Smooth muscle cell (in vitro differentiated cells): Measurements from ENCODE around the gene NEDD1. TPM values are rescaled to one million over a fixed set of nuclear protein-coding genes. Genes with fewer than 3 reads are reported as not detected.
A peak's percentile ranks its signal among the peaks of the same experiment; 100 is the strongest.

Experiments
- DNase-seq: peaks from one replicate; lab custom pipeline; 2025; ENCODE audit not compliant: unreplicated experiment; lab: John Stamatoyannopoulos, UW
- H2AFZ ChIP-seq: fragments of 200-600 bp; sonication (generic); 2 replicates; pipeline ENCODE4 v1.6.0; 2016; ENCODE audit warnings: antibody characterized with exemption, low read depth, mild to moderate bottlenecking
- H3F3A ChIP-seq: fragments of 200-600 bp; sonication (generic); 2 replicates; pipeline ENCODE4 v1.6.0; 2017; ENCODE audit warnings: antibody characterized with exemption, low read depth
- H3K27ac ChIP-seq: fragments of 200-600 bp; sonication (generic); 2 replicates; pipeline ENCODE4 v1.5.1; 2016; ENCODE audit warnings: low read depth, mild to moderate bottlenecking
- H3K27me3 ChIP-seq: fragments of 200-600 bp; sonication (generic); 2 replicates; pipeline ENCODE4 v1.6.1; 2016; ENCODE audit warnings: low read depth, mild to moderate bottlenecking
- H3K36me3 ChIP-seq: fragments of 200-600 bp; sonication (generic); 2 replicates; pipeline ENCODE4 v1.5.1; 2016; ENCODE audit warnings: low read depth
- H3K4me1 ChIP-seq: fragments of 200-600 bp; sonication (generic); 2 replicates; pipeline ENCODE4 v1.5.1; 2016; ENCODE audit warnings: low read depth
- H3K4me2 ChIP-seq: fragments of 200-600 bp; sonication (generic); 2 replicates; pipeline ENCODE4 v1.6.0; 2016; ENCODE audit warnings: mild to moderate bottlenecking
- H3K4me3 ChIP-seq: fragments of 200-600 bp; sonication (generic); 2 replicates; pipeline ENCODE4 v1.5.1; 2016; ENCODE audit warnings: mild to moderate bottlenecking
- H3K79me2 ChIP-seq: fragments of 200-600 bp; sonication (generic); 2 replicates; pipeline ENCODE4 v1.6.0; 2016; ENCODE audit warnings: low read depth, mild to moderate bottlenecking
- H3K9ac ChIP-seq: fragments of 200-600 bp; sonication (generic); 2 replicates; pipeline ENCODE4 v1.6.0; 2016; ENCODE audit warnings: low read depth
- H3K9me3 ChIP-seq: fragments of 200-600 bp; sonication (generic); replicated peaks from 2 replicates; pipeline ENCODE4 v1.5.1; 2016; ENCODE audit warnings: low read depth
- H4K20me1 ChIP-seq: fragments of 200-600 bp; sonication (generic); 2 replicates; pipeline ENCODE4 v1.6.0; 2016; ENCODE audit warnings: low read depth
- WGBS: methylation state at CpG from one replicate; pipeline ENCODE4 v1.1.7; 2016; ENCODE audit warnings: low lambda C conversion rate; 5-methylcytosine and 5-hydroxymethylcytosine counted together
- polyA plus RNA-seq: library from polyadenylated mRNA; unstranded; fragments of >200 nt; fragmentation: Nextera tagmentation; extraction: Ambion mirVana; gene quantifications from 2 replicates; pipeline ENCODE4 v1.2.1, GENCODE V29; 2016
- total RNA-seq: library from RNA; depleted of rRNA; stranded (reverse); fragments of >200 nt; gene quantifications from 2 replicates; pipeline ENCODE4 v1.2.3, GENCODE V29; 2014
- TF ChIP-seq, protein P1 (sequence below): fragments of 200-600 bp; sonication (generic); IDR thresholded peaks from 2 replicates; pipeline ENCODE4 v1.5.1; 2017; ENCODE audit warnings: borderline replicate concordance, mild to moderate bottlenecking, antibody characterized with exemption; ENCODE audit not compliant: insufficient read depth, poor library complexity, severe bottlenecking

The NEDD1 gene
- total and polyA plus RNA-seq, 2 experiments from 2014 or later: 20.6 to 54.0 TPM

DNA sequence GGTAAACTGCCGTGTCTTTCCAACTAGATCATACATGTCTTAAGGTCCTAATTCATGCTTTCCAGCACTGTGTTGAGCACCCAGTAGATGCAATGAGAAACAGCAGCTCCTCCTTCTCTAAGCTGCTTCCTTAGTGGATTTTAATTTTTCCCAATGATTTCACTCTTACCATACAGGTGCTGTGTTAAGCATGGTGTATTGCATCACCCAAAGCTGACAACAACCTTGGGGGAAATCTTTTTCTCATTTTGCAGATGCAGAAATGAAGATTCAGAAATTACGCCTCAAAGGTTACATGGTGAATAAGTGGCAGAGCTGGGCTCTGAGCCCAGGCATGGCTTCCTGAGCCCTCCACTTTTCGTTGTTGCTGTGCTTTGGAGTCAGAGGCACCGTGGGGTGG, 75.6 kb downstream of the NEDD1 start:
- peaks cover 33% of the 10 kb centered on the region for H3K4me1 ChIP-seq
- no peak overlapping the region for H3K4me3 ChIP-seq
- no peaks in the 10 kb centered on the region for H3K36me3 ChIP-seq
- no peak overlapping the region for H2AFZ ChIP-seq
- peaks cover 11% of the 10 kb centered on the region for H3F3A ChIP-seq
- H3K79me2 ChIP-seq: no peaks in the 10 kb centered on the region
- H3K9me3 ChIP-seq: no peaks in the 10 kb centered on the region
- DNase-seq: no peak
- H3K27me3 ChIP-seq: peaks cover 14% of the 10 kb centered on the region
- 94% methylated on average over 4 of the region's 4 CpGs for WGBS
- H3K4me2 ChIP-seq: no peak overlapping the region
- H4K20me1 ChIP-seq: no peaks in the 10 kb centered on the region
- TF ChIP-seq, protein P1, sequence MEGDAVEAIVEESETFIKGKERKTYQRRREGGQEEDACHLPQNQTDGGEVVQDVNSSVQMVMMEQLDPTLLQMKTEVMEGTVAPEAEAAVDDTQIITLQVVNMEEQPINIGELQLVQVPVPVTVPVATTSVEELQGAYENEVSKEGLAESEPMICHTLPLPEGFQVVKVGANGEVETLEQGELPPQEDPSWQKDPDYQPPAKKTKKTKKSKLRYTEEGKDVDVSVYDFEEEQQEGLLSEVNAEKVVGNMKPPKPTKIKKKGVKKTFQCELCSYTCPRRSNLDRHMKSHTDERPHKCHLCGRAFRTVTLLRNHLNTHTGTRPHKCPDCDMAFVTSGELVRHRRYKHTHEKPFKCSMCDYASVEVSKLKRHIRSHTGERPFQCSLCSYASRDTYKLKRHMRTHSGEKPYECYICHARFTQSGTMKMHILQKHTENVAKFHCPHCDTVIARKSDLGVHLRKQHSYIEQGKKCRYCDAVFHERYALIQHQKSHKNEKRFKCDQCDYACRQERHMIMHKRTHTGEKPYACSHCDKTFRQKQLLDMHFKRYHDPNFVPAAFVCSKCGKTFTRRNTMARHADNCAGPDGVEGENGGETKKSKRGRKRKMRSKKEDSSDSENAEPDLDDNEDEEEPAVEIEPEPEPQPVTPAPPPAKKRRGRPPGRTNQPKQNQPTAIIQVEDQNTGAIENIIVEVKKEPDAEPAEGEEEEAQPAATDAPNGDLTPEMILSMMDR: no peak
- peak overlapping the region; percentile 92 for H3K27ac ChIP-seq
- H3K9ac ChIP-seq: no peak overlapping the region

DNA sequence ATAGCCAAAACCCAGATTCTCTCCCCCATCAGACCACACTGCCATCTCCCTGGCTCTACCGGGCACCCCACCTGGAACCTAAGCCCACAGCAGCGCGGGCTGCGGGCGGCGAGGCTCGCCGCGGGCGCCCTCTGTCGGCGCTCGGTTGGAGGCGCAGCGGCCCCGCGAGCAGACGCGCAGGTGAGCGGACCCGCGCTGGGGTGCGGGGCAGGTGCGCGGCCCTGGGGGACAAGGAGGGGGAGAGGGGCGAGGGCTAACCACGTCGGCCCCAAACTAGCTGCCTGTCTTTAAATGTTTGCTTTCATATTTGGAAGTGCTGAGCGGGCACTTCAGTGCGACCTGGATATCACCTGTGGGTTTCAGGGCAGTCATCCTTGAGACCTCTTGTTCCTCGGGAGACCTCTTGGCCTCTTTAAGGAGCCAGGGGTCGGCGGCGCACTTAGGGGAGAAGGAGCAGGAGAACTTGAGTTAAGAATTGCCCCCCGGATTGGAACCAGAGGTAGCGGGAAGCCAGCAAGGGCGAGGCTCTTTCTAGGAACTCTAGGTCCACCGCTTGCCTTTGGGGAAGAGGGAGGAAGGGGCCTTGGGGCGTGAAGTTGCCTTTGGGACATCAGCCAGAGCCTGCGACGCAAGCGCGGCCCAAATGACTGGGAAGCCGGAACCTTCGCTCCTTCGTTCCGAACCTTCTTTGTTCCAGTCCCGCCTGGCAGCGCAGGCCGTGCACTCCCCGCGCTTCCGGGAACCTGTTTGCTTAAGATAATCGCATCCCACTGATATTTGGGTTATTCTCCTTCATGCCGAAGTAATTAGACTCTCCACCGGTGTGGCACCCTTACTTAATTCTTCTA, 78.7 kb downstream of the NEDD1 start:
- H3K4me2 ChIP-seq: peak overlapping the region; percentile 93
- no peaks in the 10 kb centered on the region for H3K79me2 ChIP-seq
- no peak for DNase-seq
- H3K4me1 ChIP-seq: peaks cover 41% of the 10 kb centered on the region
- H3K4me3 ChIP-seq: peak overlapping the region; percentile 55
- H3F3A ChIP-seq: peaks cover 11% of the 10 kb centered on the region
- H2AFZ ChIP-seq: peak overlapping the region; percentile 98
- H3K9me3 ChIP-seq: no peaks in the 10 kb centered on the region
- H4K20me1 ChIP-seq: no peaks in the 10 kb centered on the region
- WGBS: 4% methylated on average over 53 of the region's 56 CpGs
- no peaks in the 10 kb centered on the region for H3K36me3 ChIP-seq
- H3K9ac ChIP-seq: peak overlapping the region; percentile 4
- H3K27ac ChIP-seq: no peak overlapping the region
- peaks cover 14% of the 10 kb centered on the region for H3K27me3 ChIP-seq
- TF ChIP-seq, protein P1: peak; percentile 96

DNA sequence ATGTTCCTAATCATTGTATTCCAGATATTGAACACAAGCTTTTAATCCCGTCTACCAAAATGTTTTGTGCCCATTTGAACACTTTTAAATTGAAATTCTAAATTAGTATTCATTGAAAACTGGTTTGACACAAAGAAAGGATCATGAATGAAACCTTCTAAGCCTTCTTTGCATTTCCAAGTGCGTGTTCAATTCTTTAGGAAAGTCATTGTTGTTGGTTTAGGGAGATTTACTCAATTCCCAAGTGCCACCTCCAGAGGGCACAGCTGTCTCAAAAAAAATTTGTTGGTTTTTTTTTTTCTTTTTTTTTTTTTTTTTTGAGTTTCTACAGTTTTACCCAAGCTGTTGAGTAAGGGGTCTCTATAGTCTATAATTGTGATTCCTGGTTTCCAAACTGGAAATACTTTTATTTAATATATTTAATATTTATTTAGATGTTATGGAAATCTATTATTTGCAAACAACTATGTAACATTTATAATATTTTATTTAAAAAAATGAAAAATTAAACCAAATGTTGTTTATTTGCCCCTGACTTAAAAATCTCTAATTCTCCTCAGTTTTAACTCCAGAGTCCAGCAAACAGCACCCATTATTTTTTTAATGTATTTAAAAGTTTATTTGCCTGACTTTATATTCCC, 79.9 kb downstream of the NEDD1 start:
- TF ChIP-seq, protein P1: peak; percentile 71
- H3K4me3 ChIP-seq: no peak overlapping the region
- H3K4me1 ChIP-seq: peaks cover 35% of the 10 kb centered on the region

More for the DNA sequence above, 79.9 kb downstream of the NEDD1 start:
- H3K9ac ChIP-seq: no peak overlapping the region
- no peaks in the 10 kb centered on the region for H3K79me2 ChIP-seq
- no peak overlapping the region for H2AFZ ChIP-seq
- peaks cover 4% of the 10 kb centered on the region for H3F3A ChIP-seq
- H3K9me3 ChIP-seq: no peaks in the 10 kb centered on the region
- peaks cover 14% of the 10 kb centered on the region for H3K27me3 ChIP-seq
- H3K27ac ChIP-seq: no peak overlapping the region
- H3K36me3 ChIP-seq: no peaks in the 10 kb centered on the region
- H4K20me1 ChIP-seq: no peaks in the 10 kb centered on the region
- no peak overlapping the region for H3K4me2 ChIP-seq
- no peak for DNase-seq
- 11% methylated on average over 2 of the region's 2 CpGs for WGBS
